Lower leg skin (tissue), 4 donors: ENCODE measurements around the gene NKD1. TPM values are rescaled to one million over a fixed set of nuclear protein-coding genes. Genes with fewer than 3 reads are reported as not detected.

Experiments used
- DNase-seq, 2 donors: peaks; one replicate each; pipeline ENCODE4 v3.0.0-alpha.2; 2019; ENCODE audit warnings: low spot score in 2 of 2
- H3K4me3 ChIP-seq: fragments of 200-600 bp; sonication (generic); 2 replicates; pipeline ENCODE4 v1.5.1; 2017; ENCODE audit warnings: mild to moderate bottlenecking, low read depth; ENCODE audit not compliant: poor library complexity, severe bottlenecking
- CTCF ChIP-seq, 3 donors: fragments of 450-650 bp; IDR thresholded peaks; one replicate each; pipeline ENCODE4 v1.5.1; 2016; ENCODE audit warnings: antibody characterized with exemption in 3 of 3, mild to moderate bottlenecking in 3 of 3, moderate library complexity in 2 of 3
- POLR2A ChIP-seq, 2 donors: fragments of 450-650 bp; IDR thresholded peaks; one replicate each; pipeline ENCODE4 v1.6.1; 2016 to 2017; ENCODE audit warnings: antibody characterized with exemption in 2 of 2, mild to moderate bottlenecking in 1 of 2, moderate library complexity in 1 of 2
- WGBS, 2 donors: methylation state at CpG; one replicate each; pipeline ENCODE4 v1.1.5; 2018; 5-methylcytosine and 5-hydroxymethylcytosine counted together
- intact Hi-C: fragments of 100-400 bp; cut with DNase I; formaldehyde crosslinking; loops from one replicate; pipeline ENCODE4 v1.15.0; 2023; ENCODE audit warnings: low total_unique reads
- total RNA-seq, 4 donors: library from RNA; depleted of rRNA; stranded (reverse); fragments of >200 nt; gene quantifications; one replicate each; pipeline ENCODE4 v1.1.0, GENCODE V29; 2016

Gene NKD1
- total RNA-seq, 4 donors from 2014 or later: 5.1 to 15.2 (median 7.2) TPM

GRCh38 chr16:50674831-50675230, 126.6 kb downstream of the NKD1 start:
- no peak for TF ChIP-seq CTCF (IDR thresholded peaks at IDR 0.05)
- intact Hi-C loops: no loop called here
- no peak for DNase-seq
- WGBS, 2 donors: 78 to 82% methylated on average over 4 of the region's 4 CpGs
- H3K4me3 ChIP-seq: no peak overlapping the region

GRCh38 chr16:50675686-50676610, 127.8 kb downstream of the NKD1 start:
- 84% methylated on average over 23 of the region's 23 CpGs for WGBS, 2 donors
- intact Hi-C loops: no loop called here
- DNase-seq: no peak

GRCh38 chr16:50676684-50677225, 128.6 kb downstream of the NKD1 start:
- intact Hi-C loops: no loop called here
- TF ChIP-seq POLR2A (IDR thresholded peaks at IDR 0.05): no peak
- TF ChIP-seq CTCF (IDR thresholded peaks at IDR 0.05): no peak
- H3K4me3 ChIP-seq: no peak overlapping the region
- 75 to 83% methylated on average over 9 of the region's 9 CpGs for WGBS, 2 donors
- no peak for DNase-seq

More at GRCh38 chr16:50675686-50676610, 127.8 kb downstream of the NKD1 start:
- no peak for TF ChIP-seq POLR2A (IDR thresholded peaks at IDR 0.05)
- no peak for TF ChIP-seq CTCF (IDR thresholded peaks at IDR 0.05)
- no peak overlapping the region for H3K4me3 ChIP-seq

GRCh38 chr16:50677351-50677750, 129.2 kb downstream of the NKD1 start:
- no peak for TF ChIP-seq POLR2A (IDR thresholded peaks at IDR 0.05)
- no peak for TF ChIP-seq CTCF (IDR thresholded peaks at IDR 0.05)
- WGBS, 2 donors: 68 to 82% methylated on average over 3 to 6 of the region's 7 CpGs
- intact Hi-C loops: no loop called here
- H3K4me3 ChIP-seq: no peak overlapping the region
- DNase-seq: no peak

- intact Hi-C loops: no loop called here
- TF ChIP-seq POLR2A (IDR thresholded peaks at IDR 0.05): no peak
- no peak for TF ChIP-seq CTCF (IDR thresholded peaks at IDR 0.05)
- WGBS, 2 donors: 55 to 65% methylated on average over 3 of the region's 3 CpGs
- no peak for DNase-seq
- no peak overlapping the region for H3K4me3 ChIP-seq
Measured at GRCh38 chr16:50678531-50678930, 130.3 kb downstream of the NKD1 start.
